GM12878 (cell line): Measurements from ENCODE around the gene CCM2. TPM values are rescaled to one million over a fixed set of nuclear protein-coding genes. Genes with fewer than 3 reads are reported as not detected.

Experiments
- ASH2L ChIP-seq: fragments of 300-600, 200-600 bp; sonication (generic); IDR thresholded peaks from 2 replicates; pipeline ENCODE4 v1.6.1; 2017; ENCODE audit warnings: low read depth, mild to moderate bottlenecking, borderline replicate concordance
- CHD4 ChIP-seq: fragments of 200-600 bp; sonication (generic); IDR thresholded peaks from 2 replicates; pipeline ENCODE4 v1.6.1; 2016; ENCODE audit warnings: mild to moderate bottlenecking
- CREB1 ChIP-seq: IDR thresholded peaks from 2 replicates; pipeline ENCODE4 v1.6.1; 2012; ENCODE audit warnings: low read depth, mild to moderate bottlenecking, inconsistent platforms
- EGR1 ChIP-seq, 2 experiments: IDR thresholded peaks; 1 replicate in 1 of 2; 2 replicates in 1 of 2; pipeline ENCODE4 v1.6.1; 2011 to 2012; ENCODE audit warnings: low read depth in 2 of 2, low read length in 2 of 2, borderline replicate concordance in 1 of 2, mild to moderate bottlenecking in 1 of 2, moderate library complexity in 1 of 2
- HDAC2 ChIP-seq: fragments of 200-600 bp; sonication (generic); IDR thresholded peaks from 2 replicates; pipeline ENCODE4 v1.6.1; 2017
- IRF4 ChIP-seq: IDR thresholded peaks from 2 replicates; pipeline ENCODE4 v1.6.1; 2011; ENCODE audit warnings: low read depth, low read length
- MYC ChIP-seq: IDR thresholded peaks from 2 replicates; pipeline ENCODE4 v1.6.1; 2011; ENCODE audit warnings: mild to moderate bottlenecking, low read length, moderate library complexity, inconsistent platforms; ENCODE audit not compliant: insufficient read depth, insufficient replicate concordance, insufficient read length, severe bottlenecking
- PML ChIP-seq: IDR thresholded peaks from 2 replicates; pipeline ENCODE4 v1.6.1; 2012; ENCODE audit warnings: low read length, inconsistent platforms
- RAD21 ChIP-seq: IDR thresholded peaks from 2 replicates; pipeline ENCODE4 v1.6.1; 2011; ENCODE audit warnings: mild to moderate bottlenecking, low read depth, low read length, moderate library complexity; ENCODE audit not compliant: insufficient read depth
- RCOR1 ChIP-seq: conservative IDR thresholded peaks from 2 replicates; pipeline ENCODE4 v1.6.1; 2012; ENCODE audit warnings: low read depth, low read length, improper control_type of control experiment
- SMC3 ChIP-seq: IDR thresholded peaks from 2 replicates; pipeline ENCODE4 v1.6.1; 2011; ENCODE audit warnings: low read length, improper control_type of control experiment, borderline replicate concordance
- SREBF2 ChIP-seq: IDR thresholded peaks from 2 replicates; pipeline ENCODE4 v1.6.1; 2012; ENCODE audit warnings: mild to moderate bottlenecking, low read length
- ZNF274 ChIP-seq: IDR thresholded peaks from one replicate; pipeline ENCODE4 v1.8.0; 2011; ENCODE audit not compliant: insufficient read length, insufficient read depth
- polyA plus RNA-seq, 11 experiments: library from polyadenylated mRNA; depleted of rRNA in 4 of 11; unstranded in 6 of 11; stranded (reverse) in 5 of 11; fragments of >200 nt; fragmentation: Nextera tagmentation in 4 of 11; fragmentation: Illumina TruSeq in 1 of 11; extraction: Ambion mirVana in 4 of 11; extraction: Trizol in 1 of 11; gene quantifications; 1 replicate in 1 of 11; 2 replicates in 10 of 11; pipeline versions ENCODE4 v1.2.1 to v1.2.3, GENCODE V29; 2011 to 2016; ENCODE audit warnings: inconsistent platforms in 2 of 11, missing spikeins in 2 of 11, low read depth in 1 of 11
- total RNA-seq, 4 experiments: library from RNA; depleted of rRNA in 3 of 4; stranded (reverse); fragments of >200 nt in 3 of 4; fragmentation: Illumina TruSeq in 1 of 4; extraction: Trizol in 1 of 4; gene quantifications; 2 replicates each; pipeline versions ENCODE4 v1.2.1 to v1.2.3, GENCODE V29; 2013 to 2021
- TF ChIP-seq, protein P1 (sequence below): fragments of 450-650 bp; IDR thresholded peaks from 2 replicates; pipeline ENCODE4 v1.6.1; 2017; ENCODE audit warnings: mild to moderate bottlenecking, moderate library complexity
- TF ChIP-seq, protein P2 (sequence below): fragments of 450-650 bp; formaldehyde crosslinking; IDR thresholded peaks from 2 replicates; pipeline ENCODE4 v1.4.0; 2022; ENCODE audit warnings: mild to moderate bottlenecking, moderate library complexity
- TF ChIP-seq, protein P3 (sequence below), 3 experiments: IDR thresholded peaks in 2 of 3; conservative IDR thresholded peaks in 1 of 3; 2 replicates each; pipeline ENCODE4 v1.5.1; 2011; ENCODE audit warnings: low read depth in 3 of 3, low read length in 3 of 3, mild to moderate bottlenecking in 3 of 3, control low read depth in 2 of 3, moderate library complexity in 2 of 3, inconsistent platforms in 1 of 3, mixed read lengths in 1 of 3; ENCODE audit not compliant: control insufficient read depth in 2 of 3, insufficient read depth in 1 of 3; ENCODE audit errors: extremely low read depth in 1 of 3
- TF ChIP-seq, protein P4 (sequence below): fragments of 450-650 bp; conservative IDR thresholded peaks from 2 replicates; pipeline ENCODE4 v1.6.1; 2017; ENCODE audit warnings: mild to moderate bottlenecking, moderate library complexity

The CCM2 gene
- total and polyA plus RNA-seq, 10 of the 15 experiments (the other 5 are each of a cell fraction or from before 2014, with no cell fraction given), result 1.00 to 82.3 (median 48.7) TPM

DNA sequence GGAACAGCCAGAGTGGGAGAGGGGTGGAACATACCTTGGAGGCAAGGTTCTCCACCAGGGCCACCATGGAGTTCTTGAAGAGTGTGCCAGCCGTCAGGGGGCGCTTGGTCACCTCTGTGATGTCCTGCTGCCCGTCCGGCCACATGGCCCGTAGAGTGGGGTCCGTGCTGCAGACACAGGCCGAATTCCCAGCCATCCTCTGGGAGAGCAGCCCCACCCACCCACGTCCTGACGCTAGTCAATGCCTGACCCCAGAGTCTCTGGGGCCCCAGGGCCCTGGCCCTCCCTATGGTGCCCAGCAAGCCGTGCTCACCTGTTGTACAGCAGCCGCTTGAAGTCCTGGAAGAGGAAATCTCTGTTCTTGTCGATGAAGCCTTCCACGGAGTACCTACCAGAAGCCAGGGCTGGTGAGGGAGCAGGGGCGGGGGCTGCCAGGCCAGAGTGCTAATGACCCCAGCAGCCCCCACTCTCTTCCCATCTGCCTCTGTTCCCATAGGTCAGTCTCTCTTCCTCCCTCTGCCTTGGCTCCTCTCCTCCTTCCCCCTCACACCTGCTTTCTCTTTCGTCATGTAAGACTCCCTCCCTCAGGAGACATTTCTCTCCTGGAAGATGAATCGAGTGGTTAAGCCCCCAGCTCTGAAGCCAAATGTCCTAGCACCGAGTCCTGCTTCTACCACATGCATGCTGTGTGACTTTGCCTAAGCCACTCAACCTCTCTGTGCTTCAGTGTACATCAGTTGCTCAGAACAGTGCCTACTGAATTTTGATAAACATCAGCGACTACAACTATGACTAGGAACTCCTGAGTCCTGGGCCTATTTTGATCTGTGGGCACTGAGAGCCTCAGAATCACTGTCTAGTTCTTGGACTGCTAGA is 32.2 kb upstream of the CCM2 start (continued):
- TF ChIP-seq, protein P1, sequence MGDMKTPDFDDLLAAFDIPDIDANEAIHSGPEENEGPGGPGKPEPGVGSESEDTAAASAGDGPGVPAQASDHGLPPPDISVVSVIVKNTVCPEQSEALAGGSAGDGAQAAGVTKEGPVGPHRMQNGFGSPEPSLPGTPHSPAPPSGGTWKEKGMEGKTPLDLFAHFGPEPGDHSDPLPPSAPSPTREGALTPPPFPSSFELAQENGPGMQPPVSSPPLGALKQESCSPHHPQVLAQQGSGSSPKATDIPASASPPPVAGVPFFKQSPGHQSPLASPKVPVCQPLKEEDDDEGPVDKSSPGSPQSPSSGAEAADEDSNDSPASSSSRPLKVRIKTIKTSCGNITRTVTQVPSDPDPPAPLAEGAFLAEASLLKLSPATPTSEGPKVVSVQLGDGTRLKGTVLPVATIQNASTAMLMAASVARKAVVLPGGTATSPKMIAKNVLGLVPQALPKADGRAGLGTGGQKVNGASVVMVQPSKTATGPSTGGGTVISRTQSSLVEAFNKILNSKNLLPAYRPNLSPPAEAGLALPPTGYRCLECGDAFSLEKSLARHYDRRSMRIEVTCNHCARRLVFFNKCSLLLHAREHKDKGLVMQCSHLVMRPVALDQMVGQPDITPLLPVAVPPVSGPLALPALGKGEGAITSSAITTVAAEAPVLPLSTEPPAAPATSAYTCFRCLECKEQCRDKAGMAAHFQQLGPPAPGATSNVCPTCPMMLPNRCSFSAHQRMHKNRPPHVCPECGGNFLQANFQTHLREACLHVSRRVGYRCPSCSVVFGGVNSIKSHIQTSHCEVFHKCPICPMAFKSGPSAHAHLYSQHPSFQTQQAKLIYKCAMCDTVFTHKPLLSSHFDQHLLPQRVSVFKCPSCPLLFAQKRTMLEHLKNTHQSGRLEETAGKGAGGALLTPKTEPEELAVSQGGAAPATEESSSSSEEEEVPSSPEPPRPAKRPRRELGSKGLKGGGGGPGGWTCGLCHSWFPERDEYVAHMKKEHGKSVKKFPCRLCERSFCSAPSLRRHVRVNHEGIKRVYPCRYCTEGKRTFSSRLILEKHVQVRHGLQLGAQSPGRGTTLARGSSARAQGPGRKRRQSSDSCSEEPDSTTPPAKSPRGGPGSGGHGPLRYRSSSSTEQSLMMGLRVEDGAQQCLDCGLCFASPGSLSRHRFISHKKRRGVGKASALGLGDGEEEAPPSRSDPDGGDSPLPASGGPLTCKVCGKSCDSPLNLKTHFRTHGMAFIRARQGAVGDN, result no peak
- no peak for TF ChIP-seq HDAC2
- TF ChIP-seq, protein P2, sequence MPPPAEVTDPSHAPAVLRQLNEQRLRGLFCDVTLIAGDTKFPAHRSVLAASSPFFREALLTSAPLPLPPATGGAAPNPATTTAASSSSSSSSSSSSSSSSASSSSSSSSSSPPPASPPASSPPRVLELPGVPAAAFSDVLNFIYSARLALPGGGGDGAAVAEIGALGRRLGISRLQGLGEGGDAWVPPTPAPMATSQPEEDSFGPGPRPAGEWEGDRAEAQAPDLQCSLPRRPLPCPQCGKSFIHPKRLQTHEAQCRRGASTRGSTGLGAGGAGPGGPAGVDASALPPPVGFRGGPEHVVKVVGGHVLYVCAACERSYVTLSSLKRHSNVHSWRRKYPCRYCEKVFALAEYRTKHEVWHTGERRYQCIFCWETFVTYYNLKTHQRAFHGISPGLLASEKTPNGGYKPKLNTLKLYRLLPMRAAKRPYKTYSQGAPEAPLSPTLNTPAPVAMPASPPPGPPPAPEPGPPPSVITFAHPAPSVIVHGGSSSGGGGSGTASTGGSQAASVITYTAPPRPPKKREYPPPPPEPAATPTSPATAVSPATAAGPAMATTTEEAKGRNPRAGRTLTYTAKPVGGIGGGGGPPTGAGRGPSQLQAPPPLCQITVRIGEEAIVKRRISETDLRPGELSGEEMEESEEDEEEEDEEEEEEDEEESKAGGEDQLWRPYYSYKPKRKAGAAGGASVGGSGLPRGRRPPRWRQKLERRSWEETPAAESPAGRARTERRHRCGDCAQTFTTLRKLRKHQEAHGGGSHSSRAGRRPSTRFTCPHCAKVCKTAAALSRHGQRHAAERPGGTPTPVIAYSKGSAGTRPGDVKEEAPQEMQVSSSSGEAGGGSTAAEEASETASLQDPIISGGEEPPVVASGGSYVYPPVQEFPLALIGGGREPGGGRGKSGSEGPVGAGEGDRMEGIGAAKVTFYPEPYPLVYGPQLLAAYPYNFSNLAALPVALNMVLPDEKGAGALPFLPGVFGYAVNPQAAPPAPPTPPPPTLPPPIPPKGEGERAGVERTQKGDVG (CRISPR knock-in tag), result no peak
- 0 out of 2 replicates have a peak, but pooled peaks have one; percentile 8 for TF ChIP-seq SMC3
- TF ChIP-seq MYC, result no peak
- TF ChIP-seq ZNF274, result no peak
- 0 out of 2 replicates have a peak, but pooled peaks have one; percentile 14 for TF ChIP-seq CREB1
- TF ChIP-seq SREBF2, result no peak
- TF ChIP-seq, protein P3, sequence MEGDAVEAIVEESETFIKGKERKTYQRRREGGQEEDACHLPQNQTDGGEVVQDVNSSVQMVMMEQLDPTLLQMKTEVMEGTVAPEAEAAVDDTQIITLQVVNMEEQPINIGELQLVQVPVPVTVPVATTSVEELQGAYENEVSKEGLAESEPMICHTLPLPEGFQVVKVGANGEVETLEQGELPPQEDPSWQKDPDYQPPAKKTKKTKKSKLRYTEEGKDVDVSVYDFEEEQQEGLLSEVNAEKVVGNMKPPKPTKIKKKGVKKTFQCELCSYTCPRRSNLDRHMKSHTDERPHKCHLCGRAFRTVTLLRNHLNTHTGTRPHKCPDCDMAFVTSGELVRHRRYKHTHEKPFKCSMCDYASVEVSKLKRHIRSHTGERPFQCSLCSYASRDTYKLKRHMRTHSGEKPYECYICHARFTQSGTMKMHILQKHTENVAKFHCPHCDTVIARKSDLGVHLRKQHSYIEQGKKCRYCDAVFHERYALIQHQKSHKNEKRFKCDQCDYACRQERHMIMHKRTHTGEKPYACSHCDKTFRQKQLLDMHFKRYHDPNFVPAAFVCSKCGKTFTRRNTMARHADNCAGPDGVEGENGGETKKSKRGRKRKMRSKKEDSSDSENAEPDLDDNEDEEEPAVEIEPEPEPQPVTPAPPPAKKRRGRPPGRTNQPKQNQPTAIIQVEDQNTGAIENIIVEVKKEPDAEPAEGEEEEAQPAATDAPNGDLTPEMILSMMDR (IDR thresholded peaks at IDR 0.05 in 2 of 3, conservative IDR thresholded peaks at IDR 0.05 in 1 of 3; ENCODE audit: control insufficient read depth in 2 of 3, extremely low read depth in 1 of 3, insufficient read depth in 1 of 3, low read depth in 3 of 3, low read length in 3 of 3), result peak in 2 of 3 experiments; percentile 9 to 19; a peak in 2 of 6 replicates
- TF ChIP-seq, protein P4, sequence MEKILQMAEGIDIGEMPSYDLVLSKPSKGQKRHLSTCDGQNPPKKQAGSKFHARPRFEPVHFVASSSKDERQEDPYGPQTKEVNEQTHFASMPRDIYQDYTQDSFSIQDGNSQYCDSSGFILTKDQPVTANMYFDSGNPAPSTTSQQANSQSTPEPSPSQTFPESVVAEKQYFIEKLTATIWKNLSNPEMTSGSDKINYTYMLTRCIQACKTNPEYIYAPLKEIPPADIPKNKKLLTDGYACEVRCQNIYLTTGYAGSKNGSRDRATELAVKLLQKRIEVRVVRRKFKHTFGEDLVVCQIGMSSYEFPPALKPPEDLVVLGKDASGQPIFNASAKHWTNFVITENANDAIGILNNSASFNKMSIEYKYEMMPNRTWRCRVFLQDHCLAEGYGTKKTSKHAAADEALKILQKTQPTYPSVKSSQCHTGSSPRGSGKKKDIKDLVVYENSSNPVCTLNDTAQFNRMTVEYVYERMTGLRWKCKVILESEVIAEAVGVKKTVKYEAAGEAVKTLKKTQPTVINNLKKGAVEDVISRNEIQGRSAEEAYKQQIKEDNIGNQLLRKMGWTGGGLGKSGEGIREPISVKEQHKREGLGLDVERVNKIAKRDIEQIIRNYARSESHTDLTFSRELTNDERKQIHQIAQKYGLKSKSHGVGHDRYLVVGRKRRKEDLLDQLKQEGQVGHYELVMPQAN, result no peak
- no peak for TF ChIP-seq IRF4
- TF ChIP-seq RAD21, result no peak
- no peak; the same call in 1 of the 2 replicates for TF ChIP-seq PML
- no peak for TF ChIP-seq ASH2L
- no peak for TF ChIP-seq EGR1 (IDR thresholded peaks at IDR 0.05; ENCODE audit: borderline replicate concordance in 1 of 2, low read depth in 2 of 2, low read length in 2 of 2)
- no peak for TF ChIP-seq RCOR1
- TF ChIP-seq CHD4, result no peak
